ENCODE data around the gene GAGE12C.
"Not testable (repeated sequence)": the region's sequence is repeated elsewhere in the genome, so short reads cannot be mapped to it uniquely, and the experiment has no call there.

Gene GAGE12C

GRCh38 chrX:49531877-49532276, at the start of gene GAGE12C:
Gene GAGE12C (plus strand): TSS chrX:49532177. CDS start chrX:49533332, 1,155 bp downstream.
- DNase-seq (ENCODE audit: low read depth in 3 of 3): not testable (repeated sequence)

- DNase-seq (ENCODE audit: low read depth in 3 of 3): not testable (repeated sequence)
Measured at GRCh38 chrX:49541433-49541832, 9.5 kb downstream of the GAGE12C start, which contains the start of gene GAGE12D. Gene GAGE12D (plus strand): TSS chrX:49541733. CDS start chrX:49542888, 1,155 bp downstream.

GRCh38 chrX:49550989-49551388, 19.0 kb downstream of the GAGE12C start, which contains the start of gene GAGE12E:
Gene GAGE12E (plus strand): TSS chrX:49551289. CDS start chrX:49552444, 1,155 bp downstream.
- DNase-seq (ENCODE audit: low read depth in 3 of 3): not testable (repeated sequence)

DNA sequence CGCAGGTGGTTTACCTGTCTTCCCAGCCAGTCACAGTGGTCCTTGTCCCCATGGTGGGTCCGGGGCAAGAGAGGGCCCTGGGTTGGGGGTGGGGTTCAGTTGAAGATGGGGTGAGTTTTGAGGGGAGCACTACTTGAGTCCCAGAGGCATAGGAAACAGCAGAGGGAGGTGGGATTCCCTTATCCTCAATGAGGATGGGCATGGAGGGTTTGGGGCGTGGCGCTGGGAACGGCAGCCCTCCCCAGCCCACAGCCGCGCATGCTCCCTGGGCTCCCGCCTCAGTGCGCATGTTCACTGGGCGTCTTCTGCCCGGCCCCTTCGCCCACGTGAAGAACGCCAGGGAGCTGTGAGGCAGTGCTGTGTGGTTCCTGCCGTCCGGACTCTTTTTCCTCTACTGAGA, 28.6 kb downstream of the GAGE12C start, which contains the start of gene GAGE12F:
Gene GAGE12F, plus strand, starts transcription at position 301 of the 400 bp plus-strand sequence. CDS start 1,155 bp downstream, outside the sequence.
- DNase-seq (ENCODE audit: low read depth in 3 of 3): not testable (repeated sequence)

GRCh38 chrX:49568728-49569127, 36.8 kb downstream of the GAGE12C start:
- DNase-seq (ENCODE audit: low read depth in 3 of 3): not testable (repeated sequence)

GRCh38 chrX:49569152-49569551, 37.2 kb downstream of the GAGE12C start:
- not testable (repeated sequence) for DNase-seq (ENCODE audit: low read depth in 3 of 3)

DNA sequence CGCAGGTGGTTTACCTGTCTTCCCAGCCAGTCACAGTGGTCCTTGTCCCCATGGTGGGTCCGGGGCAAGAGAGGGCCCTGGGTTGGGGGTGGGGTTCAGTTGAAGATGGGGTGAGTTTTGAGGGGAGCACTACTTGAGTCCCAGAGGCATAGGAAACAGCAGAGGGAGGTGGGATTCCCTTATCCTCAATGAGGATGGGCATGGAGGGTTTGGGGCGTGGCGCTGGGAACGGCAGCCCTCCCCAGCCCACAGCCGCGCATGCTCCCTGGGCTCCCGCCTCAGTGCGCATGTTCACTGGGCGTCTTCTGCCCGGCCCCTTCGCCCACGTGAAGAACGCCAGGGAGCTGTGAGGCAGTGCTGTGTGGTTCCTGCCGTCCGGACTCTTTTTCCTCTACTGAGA, 38.1 kb downstream of the GAGE12C start, which contains the start of gene GAGE12G:
Gene GAGE12G, plus strand, starts transcription at position 301 of the 400 bp plus-strand sequence. CDS start 1,155 bp downstream, outside the sequence.
- DNase-seq (ENCODE audit: low read depth in 3 of 3): not testable (repeated sequence)

- DNase-seq (ENCODE audit: low read depth in 3 of 3): not testable (repeated sequence)
Measured at GRCh38 chrX:49579649-49580048, 47.7 kb downstream of the GAGE12C start, which contains the start of gene GAGE12H. Gene GAGE12H (plus strand): TSS chrX:49579949. CDS start chrX:49581104, 1,155 bp downstream.

Measured in stimulated activated CD4-positive, alpha-beta T cell treated with anti-CD3 and anti-CD28 coated beads, TNF-alpha, amount 100 ng/mL, for 24 hours (primary cell).